Parathyroid adenoma (tissue), 2 donors: ENCODE data around the gene FIZ1.

Experiments
- H2AFZ ChIP-seq: fragments of 300-600 bp; sonication (generic); one replicate; pipeline ENCODE4 v1.7.0; 2017; ENCODE audit warnings: antibody characterized with exemption, mild to moderate bottlenecking
- H3K27ac ChIP-seq: fragments of 300-600 bp; sonication (generic); one replicate; pipeline ENCODE4 v1.7.0; 2017
- H3K27me3 ChIP-seq: fragments of 300-600 bp; sonication (generic); one replicate; pipeline ENCODE4 v1.7.0; 2017; ENCODE audit warnings: low read length; ENCODE audit not compliant: control insufficient read depth, insufficient read depth
- H3K36me3 ChIP-seq: fragments of 300-600 bp; sonication (generic); one replicate; pipeline ENCODE4 v1.7.0; 2017; ENCODE audit warnings: low read length; ENCODE audit not compliant: control insufficient read depth, insufficient read depth
- H3K4me1 ChIP-seq: fragments of 300-600 bp; sonication (generic); one replicate; pipeline ENCODE4 v1.7.0; 2017; ENCODE audit warnings: control low read depth
- H3K4me2 ChIP-seq: fragments of 300-600 bp; sonication (generic); one replicate; pipeline ENCODE4 v1.7.0; 2017; ENCODE audit warnings: low read length
- H3K4me3 ChIP-seq: fragments of 300-600 bp; sonication (generic); one replicate; pipeline ENCODE4 v1.7.0; 2017; ENCODE audit warnings: low read depth, low read length
- H3K79me2 ChIP-seq: fragments of 300-600 bp; sonication (generic); one replicate; pipeline ENCODE4 v1.7.0; 2017; ENCODE audit warnings: control low read depth
- H3K9ac ChIP-seq: fragments of 300-600 bp; sonication (generic); one replicate; pipeline ENCODE4 v1.7.0; 2017; ENCODE audit warnings: mild to moderate bottlenecking
- H3K9me3 ChIP-seq: fragments of 300-600 bp; sonication (generic); one replicate; pipeline ENCODE4 v1.7.0; 2017; ENCODE audit warnings: low read length; ENCODE audit not compliant: control insufficient read depth
- TF ChIP-seq, protein P1 (sequence below): fragments of 300-600 bp; sonication (generic); IDR thresholded peaks from one replicate; pipeline ENCODE4 v1.7.0; 2017; ENCODE audit warnings: antibody characterized with exemption, mild to moderate bottlenecking
- donor health status: primary hyperparathyroidism.

Gene FIZ1, protein sequence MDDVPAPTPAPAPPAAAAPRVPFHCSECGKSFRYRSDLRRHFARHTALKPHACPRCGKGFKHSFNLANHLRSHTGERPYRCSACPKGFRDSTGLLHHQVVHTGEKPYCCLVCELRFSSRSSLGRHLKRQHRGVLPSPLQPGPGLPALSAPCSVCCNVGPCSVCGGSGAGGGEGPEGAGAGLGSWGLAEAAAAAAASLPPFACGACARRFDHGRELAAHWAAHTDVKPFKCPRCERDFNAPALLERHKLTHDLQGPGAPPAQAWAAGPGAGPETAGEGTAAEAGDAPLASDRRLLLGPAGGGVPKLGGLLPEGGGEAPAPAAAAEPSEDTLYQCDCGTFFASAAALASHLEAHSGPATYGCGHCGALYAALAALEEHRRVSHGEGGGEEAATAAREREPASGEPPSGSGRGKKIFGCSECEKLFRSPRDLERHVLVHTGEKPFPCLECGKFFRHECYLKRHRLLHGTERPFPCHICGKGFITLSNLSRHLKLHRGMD

DNA sequence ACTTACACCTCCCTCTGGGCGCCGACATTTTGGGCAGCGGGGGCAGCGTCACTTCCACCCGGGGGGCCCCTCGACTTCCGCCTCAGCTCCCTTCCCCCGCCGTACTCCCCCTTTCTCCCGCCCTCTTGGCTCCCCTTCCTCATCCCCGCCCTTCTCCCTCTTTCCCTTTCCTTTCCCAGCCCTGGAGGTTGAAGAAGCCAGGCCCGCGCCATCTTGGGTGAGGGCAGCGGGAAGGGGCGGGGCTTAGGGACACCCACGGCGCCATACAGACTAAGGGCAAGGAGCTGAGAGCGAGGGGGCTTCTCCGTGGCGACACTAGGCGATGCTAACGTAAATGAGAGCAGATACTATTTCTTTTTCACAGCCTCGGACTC lies at the start of gene FIZ1:
FIZ1 (minus strand) TSS at position 50 of the 374 bp plus-strand sequence. CDS start 1,652 bp downstream, outside the sequence.
- Histone ChIP-seq H3K4me2 (peak within 1 kb of the TSS; percentile 92), H3K36me3 (no peaks in the 10 kb centered on the region), H3K4me1 (peaks cover 4% of the 10 kb centered on the region), H3K27ac (peak within 1 kb of the TSS; percentile 96), H3K27me3 (no peaks in the 10 kb centered on the region), H3K9ac (peak within 1 kb of the TSS; percentile 75), H3K4me3 (peak within 1 kb of the TSS; percentile 88), H2AFZ (peak within 1 kb of the TSS; percentile 93), H3K79me2 (peaks cover 4% of the 10 kb centered on the region), H3K9me3 (no peaks in the 10 kb centered on the region)
- TF ChIP-seq, protein P1, sequence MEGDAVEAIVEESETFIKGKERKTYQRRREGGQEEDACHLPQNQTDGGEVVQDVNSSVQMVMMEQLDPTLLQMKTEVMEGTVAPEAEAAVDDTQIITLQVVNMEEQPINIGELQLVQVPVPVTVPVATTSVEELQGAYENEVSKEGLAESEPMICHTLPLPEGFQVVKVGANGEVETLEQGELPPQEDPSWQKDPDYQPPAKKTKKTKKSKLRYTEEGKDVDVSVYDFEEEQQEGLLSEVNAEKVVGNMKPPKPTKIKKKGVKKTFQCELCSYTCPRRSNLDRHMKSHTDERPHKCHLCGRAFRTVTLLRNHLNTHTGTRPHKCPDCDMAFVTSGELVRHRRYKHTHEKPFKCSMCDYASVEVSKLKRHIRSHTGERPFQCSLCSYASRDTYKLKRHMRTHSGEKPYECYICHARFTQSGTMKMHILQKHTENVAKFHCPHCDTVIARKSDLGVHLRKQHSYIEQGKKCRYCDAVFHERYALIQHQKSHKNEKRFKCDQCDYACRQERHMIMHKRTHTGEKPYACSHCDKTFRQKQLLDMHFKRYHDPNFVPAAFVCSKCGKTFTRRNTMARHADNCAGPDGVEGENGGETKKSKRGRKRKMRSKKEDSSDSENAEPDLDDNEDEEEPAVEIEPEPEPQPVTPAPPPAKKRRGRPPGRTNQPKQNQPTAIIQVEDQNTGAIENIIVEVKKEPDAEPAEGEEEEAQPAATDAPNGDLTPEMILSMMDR: no peak

DNA sequence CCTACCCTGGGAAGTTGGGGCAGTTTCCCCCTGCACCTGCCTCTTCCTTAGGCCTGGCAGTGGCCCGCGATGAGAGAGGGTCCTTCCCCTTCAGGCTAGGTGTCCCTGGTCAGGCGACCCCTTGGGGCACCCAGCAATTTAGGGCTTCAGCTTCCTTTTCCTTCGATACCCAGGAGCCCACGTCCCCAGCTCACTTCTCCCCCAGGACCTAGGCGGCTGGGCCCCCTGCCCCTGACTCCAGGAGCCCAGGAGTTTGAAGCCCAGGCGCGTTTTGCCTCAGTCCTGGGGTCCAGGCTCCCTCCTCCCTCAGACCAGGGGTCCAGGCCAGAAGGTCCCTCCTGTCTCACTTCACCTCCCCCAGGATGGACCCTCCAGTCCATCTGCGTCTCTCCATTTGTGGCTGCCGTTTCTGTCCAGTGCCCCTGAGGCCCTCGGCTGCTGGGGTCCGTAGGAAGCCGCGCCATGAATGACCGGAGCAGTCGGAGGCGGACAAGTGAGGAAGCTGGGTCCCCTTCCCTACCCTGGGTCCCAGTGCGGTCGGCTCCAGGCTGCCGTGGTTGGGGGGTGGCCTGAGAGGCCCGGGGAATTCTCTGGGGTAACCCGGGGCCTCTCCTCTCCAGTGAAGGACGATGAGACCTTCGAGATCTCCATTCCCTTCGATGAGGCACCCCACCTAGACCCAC lies 49.4 kb upstream of the FIZ1 start:
- Histone ChIP-seq H3K4me3 (peak overlapping the region; percentile 89), H3K4me1 (peaks cover 15% of the 10 kb centered on the region), H3K36me3 (no peaks in the 10 kb centered on the region), H3K4me2 (peak overlapping the region; percentile 98), H3K27me3 (no peaks in the 10 kb centered on the region), H3K27ac (no peak overlapping the region), H3K79me2 (peaks cover 2% of the 10 kb centered on the region), H3K9ac (no peak overlapping the region), H2AFZ (peak overlapping the region; percentile 85), H3K9me3 (no peaks in the 10 kb centered on the region)
- TF ChIP-seq, protein P1: no peak

DNA sequence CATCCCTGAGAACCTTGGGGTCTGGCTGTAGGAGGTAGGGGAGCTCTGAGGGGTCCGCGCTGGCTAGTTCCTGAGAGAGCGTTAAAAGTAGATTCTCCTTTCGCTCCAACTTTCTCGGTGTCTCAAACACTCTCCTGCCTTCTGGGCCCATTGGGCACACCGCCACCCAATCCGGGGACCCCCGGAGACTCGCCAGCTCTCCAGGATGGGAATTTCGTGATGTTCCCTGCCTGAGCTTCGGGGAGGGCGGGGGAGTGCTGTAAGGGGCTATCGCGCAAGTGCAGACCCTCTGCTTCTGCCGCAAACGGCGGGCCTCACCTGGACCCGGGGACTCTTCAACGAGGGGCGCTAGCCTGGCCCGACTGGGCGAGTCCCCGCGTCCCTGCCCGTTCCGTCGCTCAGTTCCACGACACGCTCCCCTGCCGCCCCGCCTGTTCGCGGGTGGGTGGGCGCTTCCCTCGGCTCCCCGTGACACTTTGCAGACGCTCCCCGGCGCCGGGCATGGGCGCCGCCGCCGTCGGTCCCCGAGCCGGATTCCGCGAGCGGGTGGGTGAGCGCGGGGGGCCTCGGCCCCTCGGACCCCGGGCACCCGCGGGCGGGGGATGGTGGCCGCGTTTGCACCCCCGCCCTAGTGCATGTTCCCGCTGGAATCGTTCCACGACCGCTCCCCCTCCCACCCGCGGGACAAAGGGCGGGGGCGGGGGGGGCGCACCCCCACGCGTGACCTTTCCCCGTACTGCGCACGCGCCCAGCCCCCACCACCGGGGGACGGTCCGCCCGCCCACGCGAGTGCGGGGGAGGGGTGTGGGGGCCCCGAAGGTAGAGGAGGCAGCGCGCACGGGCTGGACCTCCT lies 48.6 kb upstream of the FIZ1 start, which contains the start of gene CCDC106:
CCDC106 (plus strand) TSS at position 481 of the 853 bp plus-strand sequence. CDS start 835 bp downstream, outside the sequence.
- peak within 1 kb of the TSS; percentile 98 for H3K4me2 ChIP-seq
- peak within 1 kb of the TSS; percentile 12 for H3K9ac ChIP-seq
- peaks cover 18% of the 10 kb centered on the region for H3K4me1 ChIP-seq
- peak within 1 kb of the TSS; percentile 89 for H3K4me3 ChIP-seq
- no peak within 1 kb of the TSS for H3K27ac ChIP-seq
- H3K9me3 ChIP-seq: no peaks in the 10 kb centered on the region
- no peaks in the 10 kb centered on the region for H3K36me3 ChIP-seq
- peaks cover 2% of the 10 kb centered on the region for H3K79me2 ChIP-seq
- TF ChIP-seq, protein P1: no peak
- peak within 1 kb of the TSS; percentile 85 for H2AFZ ChIP-seq
- no peaks in the 10 kb centered on the region for H3K27me3 ChIP-seq

DNA sequence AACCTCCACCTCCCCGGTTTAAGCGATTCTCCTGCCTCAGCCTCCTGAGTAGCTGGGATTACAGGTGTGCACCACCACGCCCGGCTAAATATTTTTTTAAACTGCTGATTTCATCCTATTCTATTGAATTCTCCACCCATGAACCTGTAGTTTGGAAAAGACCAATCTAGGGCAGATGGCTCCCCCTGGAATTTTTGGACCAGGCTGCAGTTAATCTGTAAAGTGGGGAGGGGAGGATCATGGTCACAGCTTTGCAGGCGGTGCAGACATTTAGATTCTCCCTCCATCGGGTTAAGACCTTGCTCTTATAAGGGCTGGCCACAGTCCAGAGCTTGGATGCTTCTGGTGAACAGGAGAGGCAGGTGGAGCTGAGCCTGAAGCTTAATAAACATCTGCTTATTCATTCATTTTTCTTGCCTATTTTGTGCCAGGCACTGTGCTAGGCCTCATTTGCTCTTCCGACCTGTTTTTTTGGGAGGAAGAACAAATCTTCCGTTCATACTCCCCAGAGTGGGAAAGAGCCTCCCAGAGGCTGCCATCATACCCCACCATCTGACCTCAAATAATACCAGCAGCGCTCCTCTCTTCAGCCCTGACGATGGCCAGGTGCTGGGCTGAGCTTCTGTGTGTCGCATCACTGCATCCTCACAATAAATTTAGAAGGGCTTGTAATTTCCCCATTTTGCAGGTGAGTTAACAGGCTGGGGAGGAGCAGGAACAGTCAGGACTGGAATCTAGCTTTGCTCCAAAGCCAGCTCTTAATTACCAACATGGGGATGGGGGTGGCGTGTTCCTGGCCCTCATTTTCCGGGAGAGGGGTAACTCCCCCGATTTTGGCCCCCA lies 47.8 kb upstream of the FIZ1 start:
- no peaks in the 10 kb centered on the region for H3K9me3 ChIP-seq
- peak overlapping the region; percentile 89 for H3K4me3 ChIP-seq
- no peak overlapping the region for H3K27ac ChIP-seq
- TF ChIP-seq, protein P1: no peak
- H2AFZ ChIP-seq: peak overlapping the region; percentile 85
- no peak overlapping the region for H3K9ac ChIP-seq
- H3K27me3 ChIP-seq: no peaks in the 10 kb centered on the region
- H3K4me1 ChIP-seq: peaks cover 18% of the 10 kb centered on the region
- H3K79me2 ChIP-seq: peaks cover 2% of the 10 kb centered on the region
- H3K36me3 ChIP-seq: no peaks in the 10 kb centered on the region
- H3K4me2 ChIP-seq: peak overlapping the region; percentile 98
